Panc1 (cell line): ENCODE results near the gene FKTN. TPM values are rescaled to one million over a fixed set of nuclear protein-coding genes. Genes with fewer than 3 reads are reported as not detected.

Experiments
- ATAC-seq: fragments of 200-7000 bp; cut with Tn5 transposase; 2 replicates; pipeline ENCODE4 v1.9.1; 2020; ENCODE audit warnings: mild to moderate bottlenecking, moderate library complexity
- BruUV-seq: library from RNA; stranded (reverse); fragments of 400-500 nt; replicated peaks from 2 replicates; lab custom pipeline; 2021; lab: Mats Ljungman, UMichigan
- CTCF ChIA-PET: fragments of 300-600 bp; sonication (Branson Sonifier 250); formaldehyde crosslinking; loops from one replicate; lab custom pipeline; 2022; ENCODE audit warnings: antibody characterized with exemption; lab: Charles Lee
- POLR2A ChIA-PET: fragments of 300-600 bp; sonication (Branson Sonifier 250); formaldehyde crosslinking; loops from one replicate; lab custom pipeline; 2022; ENCODE audit warnings: antibody characterized with exemption; lab: Charles Lee
- DNase-seq: peaks from one replicate; pipeline ENCODE4 v3.0.0-alpha.2; 2010; ENCODE audit warnings: low read depth, low spot score
- H3K27ac ChIP-seq: 2 replicates; pipeline ENCODE4 v1.5.1; 2011; ENCODE audit warnings: mild to moderate bottlenecking, low read length, inconsistent platforms
- H3K27me3 ChIP-seq: fragments of 200-500 bp; sonication (Bioruptor generic); 2 replicates; pipeline ENCODE4 v1.6.0; 2014; ENCODE audit warnings: low read length, inconsistent platforms; ENCODE audit not compliant: control insufficient read depth, insufficient read depth
- H3K36me3 ChIP-seq: fragments of 200-500 bp; sonication (Bioruptor generic); 2 replicates; pipeline ENCODE4 v1.5.1; 2014; ENCODE audit warnings: inconsistent platforms, mild to moderate bottlenecking, low read length, moderate library complexity; ENCODE audit not compliant: control insufficient read depth, insufficient read depth
- H3K4me1 ChIP-seq: 2 replicates; pipeline ENCODE4 v1.5.1; 2011; ENCODE audit warnings: inconsistent platforms, mild to moderate bottlenecking, low read length, moderate library complexity; ENCODE audit not compliant: control insufficient read depth, insufficient read depth
- H3K4me3 ChIP-seq, 2 experiments: 2 replicates each; pipeline ENCODE4 v1.5.1; 2011 to 2012; ENCODE audit warnings: low read depth in 2 of 2, low read length in 2 of 2, mild to moderate bottlenecking in 2 of 2, inconsistent platforms in 1 of 2, moderate library complexity in 1 of 2
- H3K9me3 ChIP-seq: fragments of 200-500 bp; sonication (Bioruptor generic); 2 replicates; pipeline ENCODE4 v1.5.1; 2014; ENCODE audit warnings: low read depth, mild to moderate bottlenecking, inconsistent platforms, low read length, moderate library complexity; ENCODE audit not compliant: control insufficient read depth, insufficient read depth
- CTCF ChIP-seq: fragments of 450-650 bp; IDR thresholded peaks from 2 replicates; pipeline ENCODE4 v1.5.1; 2017; ENCODE audit warnings: mild to moderate bottlenecking
- POLR2AphosphoS5 ChIP-seq: IDR thresholded peaks from 2 replicates; pipeline ENCODE4 v1.6.1; 2012; ENCODE audit warnings: mild to moderate bottlenecking, low read depth, low read length, moderate library complexity
- REST ChIP-seq, 2 experiments: IDR thresholded peaks; 2 replicates each; pipeline ENCODE4 v1.6.1; 2011 to 2012; ENCODE audit warnings: low read depth in 2 of 2, control low read depth in 1 of 2, low read length in 1 of 2, mild to moderate bottlenecking in 1 of 2, moderate library complexity in 1 of 2; ENCODE audit not compliant: insufficient read depth in 1 of 2
- SIN3A ChIP-seq: IDR thresholded peaks from 2 replicates; pipeline ENCODE4 v1.6.1; 2012; ENCODE audit warnings: low read depth, mild to moderate bottlenecking, low read length, moderate library complexity, borderline replicate concordance; ENCODE audit not compliant: insufficient read depth
- TCF7L2 ChIP-seq: IDR thresholded peaks from 2 replicates; pipeline ENCODE4 v1.6.1; 2011; ENCODE audit warnings: mild to moderate bottlenecking, low read depth, low read length, inconsistent platforms
- in situ Hi-C: cut with HindIII; loops from 2 replicates; pipeline ENCODE4 v1.10.0; 2016; ENCODE audit warnings: low sequenced_read_pairs, low pct_unique_long_range_greater_than_20kb
- intact Hi-C: fragments of 100-400 bp; cut with micrococcal nuclease; formaldehyde crosslinking; loops from one replicate; pipeline ENCODE4 v1.10.0; 2022; ENCODE audit not compliant: unreplicated experiment
- total RNA-seq: library from RNA; stranded (reverse); gene quantifications from one replicate; pipeline ENCODE4 v1.2.1, GENCODE V29; 2021; ENCODE audit not compliant: unreplicated experiment

Gene FKTN
- total RNA-seq, 1 experiment from 2014 or later = 15.2 TPM

DNA sequence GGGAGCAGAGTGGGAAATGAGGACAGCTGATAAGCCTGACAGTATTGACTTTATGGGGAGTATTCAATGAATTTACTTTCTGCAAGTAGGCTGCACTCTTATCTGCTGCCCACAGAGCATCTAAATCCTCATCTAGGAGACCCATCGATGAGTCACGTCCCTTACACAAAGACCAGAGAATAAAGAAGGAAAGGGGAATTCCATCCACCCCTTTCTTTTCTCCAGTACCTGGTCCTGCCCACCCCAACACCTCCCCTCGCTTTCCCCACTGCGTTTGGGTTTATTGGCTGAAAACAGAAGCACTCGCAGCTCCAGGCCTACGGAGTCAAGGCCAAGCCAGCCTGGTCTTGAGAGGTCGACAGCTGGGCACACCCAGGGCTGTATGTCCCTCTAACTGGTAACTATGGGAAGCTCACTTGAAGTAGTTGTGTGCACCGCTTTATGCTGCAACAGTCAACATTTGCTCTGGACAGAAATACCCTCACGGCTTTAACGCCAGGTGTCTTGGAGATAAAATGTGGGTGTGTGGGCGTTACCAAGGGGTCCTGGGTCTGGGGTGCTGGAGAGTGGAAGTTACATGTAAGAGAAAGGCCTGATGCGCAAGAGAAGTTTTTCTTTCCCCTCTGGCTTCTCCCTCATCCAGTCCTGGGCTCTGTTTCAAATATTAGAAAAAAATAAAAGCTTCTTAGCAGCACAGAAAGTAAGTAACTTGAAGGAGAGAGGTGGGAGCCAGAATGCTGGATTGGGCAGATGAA, 89.8 kb downstream of the FKTN start:
- no peak for TF ChIP-seq TCF7L2
- no peak for TF ChIP-seq SIN3A
- no peak for TF ChIP-seq POLR2AphosphoS5
- no peak for TF ChIP-seq CTCF
- no peak for TF ChIP-seq REST (IDR thresholded peaks at IDR 0.05; ENCODE audit: insufficient read depth in 1 of 2, low read depth in 2 of 2, low read length in 1 of 2)
- intact Hi-C loops (no loop called here), in situ Hi-C loops (no loop called here)
- BruUV-seq = no TSS peak
- Histone ChIP-seq H3K4me1 (no peaks in the 10 kb centered on the region), H3K27me3 (no peaks in the 10 kb centered on the region), H3K9me3 (no peaks in the 10 kb centered on the region), H3K36me3 (no peaks in the 10 kb centered on the region), H3K27ac (no peak overlapping the region), H3K4me3 (no peak overlapping the region)
- no peak for DNase-seq
- no peak for ATAC-seq
- CTCF ChIA-PET = no interaction called here
- POLR2A ChIA-PET = no interaction called here

DNA sequence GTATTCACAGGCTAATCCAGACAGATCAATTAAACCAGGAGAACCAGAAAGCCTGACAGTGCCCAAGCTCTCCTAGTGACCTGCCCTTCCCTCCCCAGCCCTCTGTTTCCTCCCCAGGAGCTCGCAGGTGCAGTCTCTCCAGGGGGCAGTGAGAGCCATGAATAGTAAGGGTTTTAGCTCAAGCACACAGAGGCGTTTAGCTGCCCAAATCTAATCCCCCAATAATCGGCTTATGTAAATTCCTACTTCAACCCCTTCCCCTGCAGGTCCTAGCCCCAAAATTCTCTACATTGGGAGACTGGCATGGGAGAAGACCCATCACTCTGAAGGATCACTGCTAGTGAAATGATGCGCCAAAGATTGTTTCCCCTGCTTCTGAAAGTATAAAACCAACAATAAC, 93.9 kb downstream of the FKTN start:
- DNase-seq (no peak), ATAC-seq (no peak)
- Histone ChIP-seq H3K4me1 (no peaks in the 10 kb centered on the region), H3K9me3 (no peaks in the 10 kb centered on the region), H3K27me3 (0 out of 2 replicates have a peak, but pooled peaks cover 2% of the 10 kb centered on the region), H3K36me3 (no peaks in the 10 kb centered on the region), H3K27ac (no peak overlapping the region), H3K4me3 (no peak overlapping the region)
- intact Hi-C loops (no loop called here), in situ Hi-C loops (no loop called here)
- BruUV-seq = no TSS peak
- CTCF ChIA-PET = interaction anchor here (0.7 kb wide), 1 partner anchor 39 kb away, joined by 9 read pairs; no protein-coding TSS in a partner anchor
- no peak for TF ChIP-seq SIN3A
- TF ChIP-seq REST (IDR thresholded peaks at IDR 0.05; ENCODE audit: insufficient read depth in 1 of 2, low read depth in 2 of 2, low read length in 1 of 2) = no peak
- no peak for TF ChIP-seq POLR2AphosphoS5
- no peak for TF ChIP-seq CTCF
- TF ChIP-seq TCF7L2 = no peak
- POLR2A ChIA-PET = no interaction called here
